Hepatic stellate cell (primary cell): ENCODE results near the gene ADRA2B.
"Not testable (repeated sequence)": the region's sequence is repeated elsewhere in the genome, so short reads cannot be mapped to it uniquely, and the experiment has no call there.

Source experiments
- DNase-seq: peaks from one replicate; pipeline ENCODE4 v3.0.0; 2011; ENCODE audit warnings: low spot score

ADRA2B gene

GRCh38 chr2:96087130-96087529 is 29.2 kb downstream of the ADRA2B start:
- DNase-seq: no peak

GRCh38 chr2:96085541-96086355 is 30.6 kb downstream of the ADRA2B start:
- DNase-seq: no peak

DNA sequence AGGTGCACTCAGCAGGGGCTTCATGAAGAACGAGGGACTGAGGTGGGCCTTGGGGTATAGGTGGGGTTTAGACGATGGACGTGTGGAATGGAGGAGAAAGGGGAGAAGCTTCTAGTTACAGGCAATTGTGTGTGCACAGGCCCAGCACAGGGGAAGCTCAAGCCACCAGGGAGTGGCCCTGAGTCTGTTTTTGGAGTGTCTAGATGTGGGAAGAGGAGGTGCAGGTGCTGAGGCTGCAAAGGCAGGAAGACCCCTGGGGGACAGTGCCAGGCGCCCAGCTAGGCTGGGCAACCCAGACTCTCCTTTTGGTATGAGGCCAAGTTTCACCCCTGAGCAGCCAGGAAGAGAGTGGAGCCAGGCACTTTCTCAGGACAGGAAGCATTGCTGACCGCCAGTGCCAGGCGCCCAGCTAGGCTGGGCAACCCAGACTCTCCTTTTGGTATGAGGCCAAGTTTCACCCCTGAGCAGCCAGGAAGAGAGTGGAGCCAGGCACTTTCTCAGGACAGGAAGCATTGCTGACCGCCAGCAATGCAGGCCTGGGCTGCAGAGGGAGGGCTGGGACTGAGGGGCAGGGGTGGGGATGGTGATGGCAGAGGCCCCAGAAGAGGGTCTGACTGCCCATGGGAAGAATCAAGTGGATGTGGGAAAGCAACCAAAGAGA is 31.4 kb downstream of the ADRA2B start:
- not testable (repeated sequence) for DNase-seq

GRCh38 chr2:96083989-96084857 is 32.1 kb downstream of the ADRA2B start:
- no peak for DNase-seq

GRCh38 chr2:96083064-96083939 is 33.1 kb downstream of the ADRA2B start:
- DNase-seq: no peak

GRCh38 chr2:96082211-96083063 is 33.9 kb downstream of the ADRA2B start:
- DNase-seq: no peak

DNA sequence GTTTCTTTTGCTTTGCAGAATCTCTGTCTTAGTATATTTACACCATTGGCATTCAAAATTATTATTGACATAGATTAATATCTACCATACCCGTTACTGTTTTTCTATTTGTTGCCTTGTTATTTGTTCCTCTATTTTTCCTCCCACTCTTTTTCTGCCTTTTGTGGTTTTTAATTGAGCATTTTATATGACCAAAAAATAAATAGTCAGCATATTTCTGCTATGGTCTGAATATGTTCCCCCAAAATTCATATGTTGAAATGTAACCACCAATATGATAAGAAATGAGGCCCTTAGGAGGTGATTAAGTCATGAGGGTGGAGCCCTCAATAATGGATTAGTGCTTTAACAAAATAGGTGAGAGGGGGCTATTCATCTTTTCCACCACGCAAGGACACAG is 35.3 kb downstream of the ADRA2B start:
- DNase-seq: no peak

GRCh38 chr2:96075199-96075771 is 41.1 kb downstream of the ADRA2B start:
- no peak for DNase-seq

GRCh38 chr2:96074156-96074555 is 42.2 kb downstream of the ADRA2B start:
- no peak for DNase-seq

DNA sequence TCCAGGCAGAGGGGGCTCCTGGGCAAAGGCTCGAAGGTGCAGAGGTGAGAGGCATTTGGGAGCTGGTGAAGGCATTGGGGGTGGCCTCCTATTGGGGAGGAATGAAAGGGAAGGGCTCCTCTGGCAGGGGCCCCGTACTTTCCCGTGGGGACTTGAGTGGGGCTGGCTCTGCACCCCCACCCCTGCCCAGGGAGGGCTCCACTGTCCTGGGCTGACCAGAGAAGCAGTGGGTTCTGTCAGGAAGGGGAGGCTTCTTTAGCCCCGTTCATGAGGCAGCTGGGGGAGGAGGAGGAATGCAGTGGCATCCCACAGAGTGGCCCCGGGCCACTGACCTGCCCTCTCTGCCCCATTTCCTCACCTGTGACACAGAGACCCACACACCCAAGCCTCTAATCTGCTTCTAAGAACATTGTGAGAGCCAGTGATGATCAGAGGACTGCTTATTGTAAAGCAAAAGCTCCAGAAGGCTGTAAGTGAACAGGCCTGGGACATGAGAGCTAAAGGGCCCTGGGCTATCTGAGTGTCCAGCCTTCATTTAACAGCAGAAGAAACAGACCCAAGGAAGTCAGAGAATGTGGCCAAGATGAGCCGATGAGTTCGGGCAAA is 43.1 kb downstream of the ADRA2B start:
- DNase-seq: no peak

DNA sequence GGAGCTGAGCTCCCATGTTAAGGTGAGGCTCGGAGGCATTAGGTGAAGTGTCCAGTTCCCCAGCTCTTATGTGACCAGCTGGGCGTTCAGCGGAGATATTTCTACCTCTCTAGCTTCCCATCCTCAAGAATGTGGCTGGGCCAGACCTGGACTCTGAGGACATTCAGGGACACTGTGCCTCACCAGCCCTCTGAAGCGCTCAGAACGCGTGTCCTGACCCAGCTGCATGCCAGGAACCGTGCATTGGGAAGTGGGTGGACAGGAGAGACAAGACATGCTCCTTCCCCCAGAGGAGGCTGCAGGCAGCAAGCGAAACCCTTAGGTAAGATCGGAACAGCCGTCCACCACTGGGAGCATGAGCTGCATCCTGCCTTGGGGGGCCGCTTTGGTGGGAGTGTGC is 43.6 kb downstream of the ADRA2B start:
- no peak for DNase-seq

GRCh38 chr2:96071977-96072491 is 44.3 kb downstream of the ADRA2B start:
- DNase-seq: not testable (repeated sequence)

DNA sequence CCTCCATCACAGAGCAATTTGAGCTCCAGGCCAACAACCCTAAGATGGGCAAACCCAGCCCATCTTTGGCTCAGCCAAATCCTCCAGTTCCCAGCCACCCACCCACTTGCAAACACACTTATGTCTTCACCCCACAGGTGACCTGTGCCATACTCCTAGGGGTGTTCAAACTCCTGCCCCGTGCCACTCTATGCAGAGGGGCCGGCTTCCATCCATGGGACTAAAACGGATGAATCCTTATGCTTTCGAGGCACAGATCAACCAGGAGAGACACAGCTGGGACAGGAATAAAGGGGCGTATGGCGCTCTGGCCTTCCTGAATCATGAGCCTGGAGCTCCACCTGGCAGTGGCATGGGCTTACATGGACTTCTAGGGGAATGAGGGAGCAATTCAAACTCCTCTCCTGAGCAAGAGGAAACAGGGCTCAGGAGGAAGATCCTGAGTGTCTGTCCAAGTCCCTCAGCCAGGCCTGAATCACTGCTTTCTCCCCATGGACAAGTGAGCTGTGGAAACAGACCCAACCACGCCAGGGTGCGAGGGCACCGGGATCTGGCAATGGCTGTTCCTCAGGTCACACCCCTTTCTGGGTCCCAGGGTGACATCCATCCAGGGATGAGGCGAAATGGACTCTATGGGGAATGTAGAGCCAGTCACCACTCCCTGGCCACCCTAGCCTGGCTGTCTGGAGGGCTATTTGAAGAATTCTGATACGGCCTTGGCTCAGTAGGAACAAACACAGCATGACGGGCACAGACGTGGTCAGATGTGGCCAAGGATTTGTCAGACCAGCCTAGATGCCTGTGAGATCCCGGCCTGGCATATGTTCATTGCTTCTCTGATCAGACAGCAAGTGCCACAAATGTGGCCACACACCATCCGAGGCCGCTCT is 45.0 kb downstream of the ADRA2B start:
- not testable (repeated sequence) for DNase-seq

DNA sequence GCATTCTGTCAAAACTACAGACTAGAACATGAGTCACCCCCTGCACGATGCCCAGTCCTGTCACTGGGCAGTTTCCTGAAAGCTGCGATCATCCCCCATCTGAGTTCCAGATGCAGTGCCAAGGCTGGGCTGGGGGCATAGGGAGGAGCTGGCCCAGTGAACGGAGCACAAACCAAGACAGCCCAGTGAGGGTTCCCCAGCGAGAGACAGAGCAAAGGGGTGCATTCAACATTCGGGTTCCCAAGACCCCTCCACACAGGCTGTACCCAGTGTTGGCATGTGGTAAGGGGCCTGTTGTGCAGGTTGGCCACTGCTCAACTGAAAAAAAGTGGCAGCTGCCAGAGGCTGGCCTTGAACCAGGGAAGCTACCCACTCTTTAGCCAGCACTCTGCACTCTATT is 46.0 kb downstream of the ADRA2B start:
- DNase-seq: not testable (repeated sequence)

DNA sequence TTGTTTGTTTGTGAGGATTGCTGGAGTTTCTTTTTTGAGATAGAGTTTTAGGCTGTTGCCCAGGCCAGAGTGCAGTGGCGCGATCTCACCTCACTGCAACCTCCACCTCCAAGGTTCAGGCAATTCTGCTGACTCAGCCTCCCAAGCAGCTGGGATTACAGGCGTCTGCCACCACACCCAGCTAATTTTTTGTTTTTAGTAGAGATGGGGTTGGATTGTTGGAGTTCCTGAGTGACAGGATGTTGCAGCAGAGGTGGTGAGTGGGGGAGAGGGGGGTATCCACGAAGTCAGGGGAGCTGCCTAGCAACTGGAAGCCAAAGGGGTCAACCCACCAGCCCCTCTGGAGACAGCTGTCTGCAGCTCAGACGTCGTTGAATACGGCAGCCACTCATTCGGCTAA is 46.5 kb downstream of the ADRA2B start:
- DNase-seq: not testable (repeated sequence)

DNA sequence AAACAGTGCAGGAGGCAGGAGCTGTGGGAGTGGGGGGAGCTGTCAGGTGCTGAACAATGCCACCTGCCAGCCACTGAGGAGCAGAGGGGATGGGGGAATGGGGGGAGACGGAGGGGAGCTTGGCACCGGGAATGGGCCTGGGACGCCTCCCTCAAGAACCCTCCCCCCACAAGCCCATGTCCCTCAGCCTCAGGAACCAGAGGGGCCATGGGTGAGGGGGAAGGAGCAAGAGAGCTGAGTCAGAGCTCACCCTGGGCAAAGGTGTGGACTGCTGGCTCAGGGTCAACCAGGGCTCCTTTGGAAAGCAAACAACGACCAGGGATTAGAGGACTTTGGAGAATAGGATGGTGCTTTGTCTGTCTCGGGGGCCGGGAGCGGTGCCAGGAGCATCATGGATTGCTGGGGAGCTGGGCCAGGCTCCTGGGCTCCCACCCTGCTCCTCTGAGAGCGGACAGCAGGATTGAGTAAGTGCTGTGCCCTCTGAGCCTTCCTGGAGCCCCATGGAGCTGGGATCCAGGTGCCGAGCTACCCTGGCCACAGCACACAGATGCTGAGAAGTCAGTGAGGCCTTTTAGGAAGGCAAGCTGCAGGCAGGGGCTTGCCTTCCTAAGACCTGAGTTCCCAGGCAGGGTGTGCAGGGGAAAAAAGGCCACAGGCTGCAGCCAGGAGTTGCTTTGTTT is 48.3 kb downstream of the ADRA2B start:
- DNase-seq: not testable (repeated sequence)

DNA sequence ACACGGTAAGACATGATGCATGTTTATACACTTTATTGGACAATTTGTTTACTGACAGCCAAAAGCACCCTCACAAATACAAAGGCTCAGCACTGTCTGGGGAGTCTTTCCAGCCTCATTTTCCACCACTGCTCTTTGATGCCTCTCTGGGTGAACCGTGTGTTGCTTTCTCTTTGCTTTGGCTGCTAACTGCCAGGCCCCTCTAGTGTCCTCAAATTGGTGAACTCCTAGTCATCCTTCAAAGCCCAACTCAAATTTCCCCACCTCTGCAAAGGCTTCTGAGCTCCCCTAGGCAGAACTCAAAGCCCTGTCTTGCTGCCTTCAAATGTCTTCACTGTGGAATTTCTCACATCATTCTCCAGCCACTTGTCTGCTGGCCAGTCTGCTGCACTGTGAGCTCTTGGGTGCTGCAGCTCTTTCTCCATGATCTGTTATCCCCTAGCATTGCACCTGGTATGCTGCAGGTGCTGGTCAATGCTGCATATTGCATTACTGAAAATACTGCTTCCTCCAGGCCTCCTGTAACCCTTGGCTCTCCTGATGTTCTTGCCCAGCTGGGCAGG is 49.2 kb downstream of the ADRA2B start:
- not testable (repeated sequence) for DNase-seq

- not testable (repeated sequence) for DNase-seq
Measured at GRCh38 chr2:96066511-96066910, 49.9 kb downstream of the ADRA2B start.
